Loucy (cell line): Measurements from ENCODE around the gene SV2B.

ENCODE experiments used
- CTCF ChIP-seq: fragments of 200-600 bp; sonication (generic); conservative IDR thresholded peaks from 2 replicates; pipeline ENCODE4 v1.5.1; 2014; ENCODE audit warnings: mild to moderate bottlenecking, antibody characterized with exemption, low read length
- EZH2phosphoT487 ChIP-seq: fragments of 200-600 bp; IDR thresholded peaks from 2 replicates; pipeline ENCODE4 v1.6.1; 2018; ENCODE audit warnings: antibody characterized with exemption, mild to moderate bottlenecking, moderate library complexity, borderline replicate concordance

GRCh38 chr15:91282486-91282885, 182.4 kb downstream of the SV2B start:
- TF ChIP-seq CTCF: no peak
- TF ChIP-seq EZH2phosphoT487: no peak
